ENCODE measurements around the gene ITPR2. TPM values are rescaled to one million over a fixed set of nuclear protein-coding genes. Genes with fewer than 3 reads are reported as not detected.
A peak's percentile ranks its signal among the peaks of the same experiment; 100 is the strongest.

Gene ITPR2
- total RNA-seq, 2 donors from 2014 or later: 31.3 to 31.7 TPM

GRCh38 chr12:26293612-26294011, 539.4 kb downstream of the ITPR2 start:
- DNase-seq: no peak
- no peak for ATAC-seq
- intact Hi-C loops (cut with DNase I, micrococcal nuclease): no loop called here

- intact Hi-C loops (cut with DNase I, micrococcal nuclease): no loop called here
- no peak for DNase-seq
- ATAC-seq: no peak
These were observed 540.4 kb downstream of the ITPR2 start for GRCh38 chr12:26292596-26292995.

GRCh38 chr12:26290565-26290964, 542.4 kb downstream of the ITPR2 start:
- DNase-seq (no peak), ATAC-seq (peak; percentile 50)
- intact Hi-C loops (cut with DNase I, micrococcal nuclease): no loop called here

- DNase-seq: no peak
These were observed 545.2 kb downstream of the ITPR2 start for GRCh38 chr12:26287671-26288381.

More at GRCh38 chr12:26287671-26288381, 545.2 kb downstream of the ITPR2 start:
- intact Hi-C loops (cut with DNase I, micrococcal nuclease): no loop called here
- ATAC-seq: no peak

Other genes with a start within 250 kb of the ITPR2 start
- gene INTS13, start 104.8 kb upstream of the ITPR2 start, total RNA-seq: 10 to 100 TPM; 11.5 to 12.9 TPM
- gene FGFR1OP2, start 105.3 kb upstream of the ITPR2 start, total RNA-seq: 10 to 100 TPM; 24.6 to 31.5 TPM
- gene TM7SF3, start 181.2 kb upstream of the ITPR2 start, total RNA-seq: 10 to 100 TPM; 45.2 to 48.3 TPM
- 10 to 100 TPM; 34.0 to 41.5 TPM for gene MED21, start 189.4 kb upstream of the ITPR2 start, total RNA-seq
- gene C12orf71, start 249.4 kb upstream of the ITPR2 start, total RNA-seq: not detected